HUES48 (cell line): ENCODE measurements around the gene TLE7.

Experiments
- H3K27ac ChIP-seq: one replicate; pipeline ENCODE4 v1.7.0; 2013; ENCODE audit warnings: low read depth, low read length, inconsistent platforms
- H3K27me3 ChIP-seq: 2 replicates; pipeline ENCODE4 v1.6.1; 2013; ENCODE audit warnings: mild to moderate bottlenecking, low read length; ENCODE audit not compliant: control insufficient read depth, insufficient read depth
- H3K36me3 ChIP-seq: 2 replicates; pipeline ENCODE4 v1.6.1; 2013; ENCODE audit warnings: low read length; ENCODE audit not compliant: control insufficient read depth, insufficient read depth
- H3K4me1 ChIP-seq: 2 replicates; pipeline ENCODE4 v1.6.1; 2013; ENCODE audit warnings: mild to moderate bottlenecking, low read length; ENCODE audit not compliant: control insufficient read depth, insufficient read depth
- H3K4me3 ChIP-seq: 2 replicates; pipeline ENCODE4 v1.5.1; 2013; ENCODE audit warnings: mild to moderate bottlenecking, low read depth, low read length
- H3K9ac ChIP-seq: 2 replicates; pipeline ENCODE4 v1.6.1; 2013; ENCODE audit warnings: mild to moderate bottlenecking, low read depth, low read length, moderate library complexity
- H3K9me3 ChIP-seq: 2 replicates; pipeline ENCODE4 v1.6.1; 2013; ENCODE audit warnings: low read length; ENCODE audit not compliant: control insufficient read depth, insufficient read depth

TLE7 gene

DNA sequence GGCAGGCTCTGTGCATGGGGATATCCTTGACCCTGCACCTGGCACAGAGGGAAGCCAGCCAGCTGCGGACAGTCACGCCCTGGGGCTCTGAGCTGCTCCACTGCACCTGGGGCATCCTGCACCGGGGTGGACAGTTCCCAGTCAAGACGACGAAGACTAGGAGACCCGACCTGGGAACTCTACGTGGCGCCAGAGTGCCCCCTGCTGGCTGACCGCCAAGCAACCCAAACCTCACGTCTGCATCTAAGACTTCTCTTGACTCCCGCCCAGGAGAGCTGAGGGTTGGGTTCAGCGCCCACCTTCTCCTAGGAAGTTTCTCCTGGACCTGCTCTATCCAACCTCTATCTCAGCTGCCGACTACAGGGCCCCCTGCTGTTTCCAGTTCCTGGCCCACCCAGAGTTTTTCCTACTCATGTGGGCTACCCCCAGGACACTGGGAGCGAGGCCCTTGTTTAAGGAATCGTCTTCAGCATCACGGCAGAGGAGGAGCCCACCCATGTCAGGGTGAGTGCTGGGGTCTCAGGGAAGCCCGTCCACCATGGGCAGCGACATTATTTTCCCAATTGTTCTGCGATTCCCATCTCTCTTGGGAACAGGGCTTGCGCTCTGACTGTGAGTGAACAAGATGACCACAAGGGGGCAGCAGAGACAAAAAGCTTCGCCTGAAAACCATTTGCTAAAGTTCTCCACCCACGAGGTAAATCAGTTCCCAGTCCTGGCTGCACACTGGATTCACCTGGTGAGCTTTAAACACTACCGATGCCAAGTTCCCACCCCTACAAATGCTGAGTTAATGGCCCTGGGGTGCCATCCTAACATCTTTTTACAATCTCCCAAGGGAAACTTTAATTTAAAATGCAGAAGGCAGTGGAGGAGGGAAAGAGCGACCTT, 29.3 kb downstream of the TLE7 start:
- Histone ChIP-seq H3K4me1 (no peaks in the 10 kb centered on the region), H3K27me3 (no peaks in the 10 kb centered on the region), H3K9ac (peak overlapping the region; percentile 7; the same call in 1 of the 2 replicates), H3K9me3 (no peaks in the 10 kb centered on the region), H3K27ac (no peak overlapping the region), H3K36me3 (no peaks in the 10 kb centered on the region), H3K4me3 (peak overlapping the region; percentile 63)

DNA sequence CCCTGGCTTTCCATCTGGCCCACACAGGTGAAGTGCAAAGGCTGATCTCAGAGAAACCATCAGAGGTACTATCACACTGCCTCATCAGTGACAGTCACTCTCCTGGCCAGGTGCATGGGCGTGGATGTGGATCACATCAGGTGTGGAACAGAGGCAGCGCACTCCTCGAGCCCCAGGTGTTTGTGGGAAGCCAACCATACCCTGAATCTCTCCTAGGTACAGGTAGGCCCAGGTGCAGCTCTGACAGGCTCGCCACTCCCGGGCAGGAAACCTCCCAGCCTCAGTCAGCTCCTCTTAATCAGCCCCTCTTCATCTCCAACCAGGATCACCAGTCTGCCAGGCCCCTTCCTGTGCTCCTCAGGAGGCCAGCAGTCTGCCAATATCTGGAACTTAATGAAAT, 31.7 kb downstream of the TLE7 start:
- H3K27ac ChIP-seq, result no peak overlapping the region
- no peaks in the 10 kb centered on the region for H3K36me3 ChIP-seq
- no peaks in the 10 kb centered on the region for H3K9me3 ChIP-seq
- H3K4me1 ChIP-seq, result no peaks in the 10 kb centered on the region
- H3K4me3 ChIP-seq, result no peak overlapping the region
- no peak overlapping the region for H3K9ac ChIP-seq
- no peaks in the 10 kb centered on the region for H3K27me3 ChIP-seq

DNA sequence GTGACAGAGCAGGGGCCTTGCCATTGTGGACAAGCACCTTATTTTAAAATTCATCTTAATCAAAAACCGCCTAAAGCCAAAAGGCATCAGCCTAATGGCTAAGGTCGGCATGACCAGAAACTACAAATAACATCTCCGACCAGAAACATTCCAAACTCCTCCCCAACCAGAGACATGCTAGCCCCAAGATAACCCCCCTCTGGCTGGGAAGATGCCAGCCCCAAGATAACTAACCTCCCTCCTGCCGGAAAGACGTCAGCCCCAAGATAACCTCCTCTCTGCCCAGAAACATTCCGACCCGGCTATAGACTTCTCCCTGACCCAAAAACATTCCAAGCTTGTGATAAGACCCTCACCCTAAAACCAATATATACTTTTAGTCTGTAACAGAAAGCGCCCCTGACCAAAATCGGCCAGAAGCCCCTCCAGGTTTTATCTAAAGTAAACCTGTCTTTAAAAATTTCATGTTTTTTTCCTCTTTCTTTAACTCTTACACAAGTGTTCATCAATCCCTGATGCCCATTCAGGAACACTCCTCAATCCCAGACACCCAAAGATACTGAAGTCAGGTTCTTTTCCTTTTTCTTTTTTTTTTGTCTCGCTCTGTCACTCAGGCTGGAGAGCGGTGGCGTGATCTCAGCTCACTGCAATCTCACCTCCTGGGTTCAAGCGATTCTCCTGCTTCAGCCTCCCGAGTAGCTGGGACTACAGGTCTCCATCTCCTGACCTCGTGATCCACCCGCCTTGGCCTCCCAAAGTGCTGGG, 32.7 kb downstream of the TLE7 start:
- no peaks in the 10 kb centered on the region for H3K36me3 ChIP-seq
- H3K4me3 ChIP-seq, result no peak overlapping the region
- H3K9ac ChIP-seq, result no peak overlapping the region
- no peaks in the 10 kb centered on the region for H3K27me3 ChIP-seq
- H3K4me1 ChIP-seq, result no peaks in the 10 kb centered on the region
- H3K9me3 ChIP-seq, result no peaks in the 10 kb centered on the region
- no peak overlapping the region for H3K27ac ChIP-seq

DNA sequence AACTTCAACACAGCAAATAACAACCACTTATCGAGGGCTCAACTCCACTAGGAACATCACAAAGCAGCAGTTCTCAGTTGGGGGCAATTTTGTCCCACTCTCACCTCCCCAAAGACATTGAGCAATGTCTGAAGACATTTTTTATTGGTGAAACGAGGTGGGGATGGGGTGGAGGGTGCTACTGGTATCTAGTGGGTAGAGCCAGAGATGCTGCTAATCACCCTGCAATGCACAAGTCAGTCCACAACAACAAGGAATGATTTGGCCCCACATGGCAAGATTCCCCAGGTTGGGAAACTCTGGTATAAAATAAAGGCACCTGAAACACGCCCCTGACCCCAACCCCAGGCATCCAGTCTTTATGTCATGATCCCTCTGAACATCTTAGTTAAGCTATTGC, 33.3 kb downstream of the TLE7 start:
- H3K27me3 ChIP-seq, result no peaks in the 10 kb centered on the region
- H3K36me3 ChIP-seq, result no peaks in the 10 kb centered on the region
- H3K4me3 ChIP-seq, result no peak overlapping the region
- no peaks in the 10 kb centered on the region for H3K4me1 ChIP-seq
- no peaks in the 10 kb centered on the region for H3K9me3 ChIP-seq
- H3K27ac ChIP-seq, result no peak overlapping the region
- H3K9ac ChIP-seq, result no peak overlapping the region

DNA sequence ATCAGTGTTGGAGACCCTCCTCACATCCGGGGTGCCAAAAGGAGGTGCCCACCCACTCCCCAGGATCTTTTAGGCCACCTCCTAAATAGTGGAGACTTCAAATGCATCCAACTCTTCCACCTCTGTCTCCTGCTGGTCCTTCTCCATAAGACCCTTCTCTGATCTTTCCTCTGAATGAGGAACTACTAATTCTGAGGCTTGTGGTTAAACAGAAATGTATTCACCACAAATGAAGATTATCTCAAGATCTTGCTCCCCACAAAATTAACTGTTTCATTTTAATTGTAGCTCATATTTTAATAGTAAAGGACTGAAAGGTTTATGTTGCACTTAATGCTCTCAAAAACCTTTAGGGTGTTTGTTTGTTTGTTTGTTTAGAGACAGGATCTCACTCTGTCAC, 34.1 kb downstream of the TLE7 start:
- Histone ChIP-seq H3K36me3 (no peaks in the 10 kb centered on the region), H3K27me3 (no peaks in the 10 kb centered on the region), H3K4me1 (no peaks in the 10 kb centered on the region), H3K9ac (no peak overlapping the region), H3K9me3 (no peaks in the 10 kb centered on the region), H3K4me3 (no peak overlapping the region), H3K27ac (no peak overlapping the region)

DNA sequence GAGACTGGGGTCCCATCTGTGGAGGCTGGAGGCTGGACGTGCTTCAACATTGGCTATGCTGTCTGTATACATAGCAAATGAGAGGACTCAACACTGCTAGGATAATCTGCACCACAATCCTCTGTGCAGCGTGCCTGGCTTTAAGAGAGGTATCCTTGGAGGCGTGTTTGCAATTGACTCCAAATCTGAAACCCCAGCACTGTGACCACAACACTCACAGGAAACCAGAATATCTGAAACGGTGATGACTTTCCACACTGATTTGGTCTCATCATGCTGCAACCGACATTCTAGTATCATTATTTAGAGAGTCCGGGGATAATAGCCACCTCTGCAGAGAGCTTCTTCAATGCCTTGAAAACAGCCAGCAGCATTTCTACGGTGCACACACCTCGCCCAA, 35.1 kb downstream of the TLE7 start:
- no peaks in the 10 kb centered on the region for H3K9me3 ChIP-seq
- H3K27ac ChIP-seq, result no peak overlapping the region
- no peak overlapping the region for H3K9ac ChIP-seq
- no peaks in the 10 kb centered on the region; the same call in 1 of the 2 replicates for H3K4me1 ChIP-seq
- H3K4me3 ChIP-seq, result no peak overlapping the region
- H3K27me3 ChIP-seq, result no peaks in the 10 kb centered on the region
- H3K36me3 ChIP-seq, result no peaks in the 10 kb centered on the region

DNA sequence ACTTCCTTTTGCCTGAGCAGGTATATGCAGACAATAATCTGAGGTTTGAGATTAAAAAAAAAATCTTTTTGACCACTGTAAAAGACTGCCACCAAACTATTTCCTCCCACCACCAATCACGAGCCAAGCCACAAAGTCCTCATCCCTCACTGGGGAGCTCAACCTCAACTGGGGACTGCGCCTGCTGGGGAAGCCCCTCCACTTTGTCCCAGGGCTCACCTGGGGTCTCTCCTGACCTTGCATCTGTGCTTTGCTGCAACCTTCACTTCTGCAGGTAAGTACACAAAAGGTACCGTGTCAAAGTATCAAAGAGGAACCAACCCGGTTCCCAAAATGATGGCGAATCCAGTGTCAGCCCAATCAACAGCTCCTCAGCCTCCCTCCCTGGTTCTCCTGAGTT, 35.5 kb downstream of the TLE7 start:
- H3K4me3 ChIP-seq, result no peak overlapping the region
- no peaks in the 10 kb centered on the region; the same call in 1 of the 2 replicates for H3K4me1 ChIP-seq
- H3K9me3 ChIP-seq, result no peaks in the 10 kb centered on the region
- no peaks in the 10 kb centered on the region for H3K36me3 ChIP-seq
- no peaks in the 10 kb centered on the region for H3K27me3 ChIP-seq
- no peak overlapping the region for H3K27ac ChIP-seq
- H3K9ac ChIP-seq, result no peak overlapping the region

DNA sequence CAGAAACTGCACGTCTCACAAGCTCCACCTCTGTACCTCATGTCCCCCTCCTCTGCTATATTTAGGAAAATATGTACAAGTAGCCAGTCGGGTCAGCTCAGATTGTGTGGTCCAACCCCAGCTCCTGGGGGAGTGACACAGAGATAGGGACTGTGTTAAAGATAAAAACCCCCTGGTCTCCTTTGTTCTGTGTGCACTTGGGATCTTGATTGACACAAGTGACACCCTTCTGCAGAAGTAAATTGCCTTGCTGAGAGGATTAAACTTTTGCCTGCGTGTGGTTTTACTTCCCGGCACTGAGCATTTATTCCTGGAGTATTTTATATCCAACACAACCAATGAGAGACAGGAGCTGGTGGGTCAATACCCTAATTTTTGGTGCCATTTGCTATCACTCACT, 37.5 kb downstream of the TLE7 start:
- Histone ChIP-seq H3K9ac (no peak overlapping the region), H3K27ac (no peak overlapping the region), H3K4me3 (no peak overlapping the region), H3K36me3 (no peaks in the 10 kb centered on the region), H3K9me3 (no peaks in the 10 kb centered on the region), H3K27me3 (no peaks in the 10 kb centered on the region), H3K4me1 (peaks cover 9% of the 10 kb centered on the region)

DNA sequence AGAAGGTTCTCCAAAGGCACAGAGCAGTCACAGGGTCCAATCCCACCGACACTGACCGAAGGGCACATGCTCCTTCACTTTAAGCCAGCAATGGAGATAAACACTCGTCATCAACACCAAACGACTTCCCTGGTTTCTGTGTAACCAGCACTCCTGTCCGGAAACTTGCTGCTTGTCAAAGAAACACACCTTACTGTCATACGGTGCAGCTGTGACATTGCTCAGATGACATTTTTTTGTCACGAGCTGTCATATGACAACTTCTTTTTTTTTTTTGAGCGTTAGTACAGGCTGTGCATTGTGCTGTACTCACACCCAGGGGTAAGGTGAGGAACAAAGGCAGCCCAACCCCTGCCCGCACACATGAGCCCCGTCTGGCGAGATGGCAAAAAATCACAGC, 39.2 kb downstream of the TLE7 start:
- Histone ChIP-seq H3K36me3 (no peaks in the 10 kb centered on the region), H3K4me1 (peaks cover 9% of the 10 kb centered on the region), H3K9me3 (no peaks in the 10 kb centered on the region), H3K9ac (no peak overlapping the region), H3K4me3 (no peak overlapping the region), H3K27me3 (no peaks in the 10 kb centered on the region), H3K27ac (no peak overlapping the region)

DNA sequence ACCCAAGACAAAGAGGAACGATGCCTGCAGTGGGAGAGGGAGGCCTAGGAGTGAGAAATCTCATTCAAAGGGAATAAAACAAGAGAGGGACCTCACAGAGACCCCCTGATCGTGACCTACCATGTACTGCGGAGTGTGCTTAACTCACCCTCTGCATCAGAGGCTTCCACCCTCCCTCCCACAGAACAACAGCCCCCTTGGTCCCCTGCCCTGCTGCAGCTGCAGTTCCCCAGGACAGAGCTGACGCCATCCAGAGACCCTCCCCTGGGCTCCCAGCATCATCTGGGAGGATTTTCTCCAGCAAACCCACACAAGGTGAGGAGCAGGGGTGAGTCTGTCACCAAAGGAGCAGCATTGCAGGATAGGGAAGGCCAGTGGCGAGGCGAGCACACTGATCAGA, 39.8 kb downstream of the TLE7 start:
- Histone ChIP-seq H3K9ac (no peak overlapping the region), H3K4me3 (no peak overlapping the region), H3K27me3 (no peaks in the 10 kb centered on the region), H3K36me3 (no peaks in the 10 kb centered on the region), H3K9me3 (no peaks in the 10 kb centered on the region), H3K4me1 (peaks cover 9% of the 10 kb centered on the region), H3K27ac (no peak overlapping the region)
